GM19372 (cell line): Measurements from ENCODE around the gene ADAMTS12.

Source experiments
- ATAC-seq: cut with Tn5 transposase; IDR thresholded peaks from one replicate; pipeline ENCODE4 v1.9.1; 2021; ENCODE audit warnings: mild to moderate bottlenecking, low read depth, moderate library complexity; ENCODE audit not compliant: unreplicated experiment

Gene ADAMTS12

GRCh38 chr5:33848554-33848953 is 43.2 kb downstream of the ADAMTS12 start:
- peak; percentile 37 for ATAC-seq

DNA sequence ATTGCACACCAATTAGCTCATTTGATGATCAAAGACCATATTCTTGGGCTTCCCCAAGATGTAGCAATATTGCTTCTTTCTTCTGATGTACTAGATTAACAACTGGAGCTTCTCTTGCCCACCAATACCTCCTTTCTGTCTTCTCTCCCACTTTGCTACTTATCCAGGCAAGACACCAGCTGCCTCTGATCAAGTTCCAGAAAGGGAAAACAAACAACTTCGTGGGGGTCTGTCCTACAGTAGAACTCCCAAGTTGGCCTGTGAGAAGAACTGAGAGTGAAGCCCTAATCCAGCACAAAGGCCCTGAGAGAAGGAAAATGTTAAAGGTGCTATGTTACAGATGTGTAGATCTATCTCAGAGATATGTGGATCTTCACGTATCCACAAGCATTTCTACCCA is 44.9 kb downstream of the ADAMTS12 start:
- ATAC-seq, result no peak

DNA sequence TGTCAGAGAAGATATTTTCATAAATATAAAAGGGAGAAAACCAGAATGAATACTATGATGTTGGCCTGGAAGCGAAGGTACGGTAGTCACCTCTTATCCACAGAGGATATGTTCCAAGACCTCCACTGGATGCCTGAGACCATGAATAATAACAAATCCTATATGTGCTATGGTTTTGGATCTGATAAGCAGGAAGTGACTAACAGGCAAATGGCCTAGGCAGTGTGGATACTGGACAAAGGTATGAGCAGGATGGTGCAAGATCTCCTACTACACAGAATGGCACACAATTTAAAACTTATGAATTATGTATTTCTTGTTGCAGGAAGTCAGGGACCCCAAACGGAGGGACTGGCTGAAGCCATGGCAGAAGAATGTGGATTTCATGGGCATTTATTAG is 48.2 kb downstream of the ADAMTS12 start:
- ATAC-seq, result no peak

GRCh38 chr5:33842456-33842855 is 49.3 kb downstream of the ADAMTS12 start:
- ATAC-seq, result no peak

GRCh38 chr5:33841891-33842290 is 49.9 kb downstream of the ADAMTS12 start:
- ATAC-seq, result no peak

DNA sequence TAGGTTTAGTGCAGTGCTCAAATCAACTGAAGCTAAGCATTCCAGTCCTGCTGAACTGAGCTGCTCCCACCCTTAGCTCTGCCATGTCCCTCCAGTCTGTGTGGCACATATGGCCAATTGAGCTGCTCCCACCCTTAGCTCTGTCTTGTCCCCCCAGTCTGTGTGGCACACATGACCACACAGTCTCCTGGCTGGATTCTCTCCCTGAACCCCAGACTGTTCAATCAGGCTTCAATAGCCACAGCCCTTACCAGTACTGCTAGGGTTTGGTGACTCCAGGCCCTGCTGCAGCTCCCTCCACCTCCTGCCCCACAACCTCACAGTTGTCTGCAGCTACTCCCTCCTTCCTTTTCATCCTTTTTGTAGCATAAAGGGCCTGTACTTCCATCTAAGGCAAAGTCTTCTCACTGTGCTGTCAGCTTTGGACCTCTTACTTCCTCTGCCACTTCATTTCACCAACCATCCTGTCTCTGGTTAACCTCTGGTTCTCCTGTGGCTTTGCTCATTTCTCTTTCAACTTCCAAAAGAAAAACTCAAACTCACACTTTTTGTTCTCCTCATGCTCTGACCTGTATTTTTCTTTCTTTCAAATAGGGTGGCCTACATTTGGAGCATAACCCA is 50.8 kb downstream of the ADAMTS12 start:
- peak; percentile 58 for ATAC-seq

DNA sequence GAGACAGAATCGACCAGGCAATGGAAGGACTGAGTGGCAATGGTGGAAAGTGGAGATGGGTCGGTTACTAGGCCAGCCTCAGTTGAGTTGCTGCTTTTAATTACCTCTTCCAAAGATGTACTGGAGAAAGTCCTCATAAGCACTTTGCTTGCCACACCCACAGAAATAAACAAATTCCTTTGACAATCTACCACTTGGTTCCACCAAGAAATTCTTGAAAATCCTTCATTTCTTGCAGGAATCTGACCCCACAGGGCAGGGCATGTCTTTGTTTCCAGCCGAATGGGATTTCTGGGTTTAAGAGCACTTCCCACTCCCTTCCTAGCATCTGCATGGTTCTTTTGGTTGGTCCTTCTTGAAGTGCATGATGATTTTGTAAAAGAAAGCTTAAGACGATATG is 54.5 kb downstream of the ADAMTS12 start:
- no peak for ATAC-seq

DNA sequence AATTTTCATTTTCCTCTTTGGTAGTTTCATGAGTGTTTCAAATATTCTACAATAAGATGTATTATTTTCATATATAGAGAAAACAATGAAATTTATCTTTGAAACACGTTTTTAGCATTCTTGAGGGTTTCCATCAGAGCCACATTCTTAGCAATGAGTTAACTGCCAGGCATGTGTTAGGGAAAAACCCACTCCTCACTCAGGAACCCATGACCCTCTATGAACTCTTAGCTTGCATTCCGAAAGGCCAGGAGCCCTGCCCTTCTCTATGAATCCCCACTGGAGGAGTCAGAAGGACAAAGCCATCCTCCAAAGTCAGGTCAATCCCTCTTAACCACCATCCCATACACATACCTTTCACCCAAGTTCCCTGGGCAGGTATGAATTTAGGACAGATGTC is 57.5 kb downstream of the ADAMTS12 start:
- ATAC-seq, result no peak

DNA sequence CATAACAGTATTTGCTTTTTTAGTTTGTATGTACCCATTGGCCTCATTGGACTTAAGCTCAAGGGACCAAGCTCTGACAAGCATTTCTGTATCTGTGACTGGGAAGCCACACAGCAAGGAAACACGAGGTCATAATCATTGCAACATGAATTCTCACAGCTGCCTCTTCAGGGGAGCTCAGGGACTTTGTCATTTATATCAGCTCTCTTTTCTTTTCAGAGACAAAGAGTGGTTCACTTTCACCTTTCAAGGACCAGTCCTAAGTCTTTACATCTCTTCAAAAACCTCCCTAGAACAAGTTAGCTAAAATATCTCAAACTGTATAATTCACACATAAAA is 58.6 kb downstream of the ADAMTS12 start:
- no peak for ATAC-seq

- ATAC-seq, result no peak
These were observed 59.2 kb downstream of the ADAMTS12 start for GRCh38 chr5:33832404-33833236.

- ATAC-seq, result no peak
These were observed 60.7 kb downstream of the ADAMTS12 start for GRCh38 chr5:33831041-33831440.

- no peak for ATAC-seq
These were observed 62.4 kb downstream of the ADAMTS12 start for GRCh38 chr5:33829430-33829829.

DNA sequence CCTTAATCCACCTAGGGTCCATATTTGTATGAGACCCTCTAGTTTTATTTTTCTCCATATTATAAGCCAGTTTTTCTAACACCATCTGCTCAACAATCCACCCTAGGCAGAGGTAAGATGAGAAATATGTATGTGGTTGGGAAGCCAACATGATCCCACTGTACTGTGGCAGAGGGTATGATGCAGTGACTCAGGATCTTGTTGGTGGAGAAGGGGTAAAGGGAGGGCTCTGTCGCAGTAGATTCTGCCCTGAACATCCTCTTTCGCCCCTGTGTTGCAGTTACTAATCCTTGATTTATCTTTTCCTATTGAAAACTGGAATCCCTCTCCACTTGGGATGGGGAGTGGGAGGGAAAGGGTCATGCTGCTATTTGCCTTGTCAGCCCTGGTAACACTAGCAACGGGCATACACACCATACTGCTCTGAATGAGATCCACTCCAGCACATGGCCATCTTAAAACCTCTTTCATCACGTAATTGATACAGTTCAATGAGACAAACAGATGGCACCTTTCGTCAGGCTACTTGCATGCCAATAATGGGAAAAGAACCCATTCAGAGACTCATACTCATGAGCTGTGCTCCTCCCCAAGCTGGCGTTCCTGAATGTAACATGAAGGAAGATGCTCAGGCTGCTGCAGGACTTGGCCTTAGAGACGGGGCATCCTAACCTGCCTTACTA is 63.0 kb downstream of the ADAMTS12 start:
- no peak for ATAC-seq

DNA sequence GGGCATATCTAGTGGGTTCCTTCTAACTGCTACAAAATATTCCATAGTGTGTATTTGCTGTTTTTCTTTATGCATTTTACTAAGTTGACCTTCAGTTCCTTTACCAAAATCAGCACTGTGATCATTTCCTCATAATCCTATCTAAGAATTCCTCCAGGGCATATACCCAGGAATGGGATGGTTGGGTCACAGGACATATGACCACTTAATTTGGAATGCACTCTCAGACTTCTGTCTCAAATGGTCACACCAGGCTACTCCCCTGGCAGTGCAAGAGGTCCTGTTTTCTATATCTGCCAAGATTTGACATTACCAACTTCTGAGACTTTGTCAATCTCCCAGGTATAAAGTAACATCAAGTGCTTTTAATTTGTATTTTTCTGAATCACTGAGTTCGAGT is 63.9 kb downstream of the ADAMTS12 start:
- ATAC-seq, result no peak

GRCh38 chr5:33827018-33827707 is 64.6 kb downstream of the ADAMTS12 start:
- no peak for ATAC-seq

DNA sequence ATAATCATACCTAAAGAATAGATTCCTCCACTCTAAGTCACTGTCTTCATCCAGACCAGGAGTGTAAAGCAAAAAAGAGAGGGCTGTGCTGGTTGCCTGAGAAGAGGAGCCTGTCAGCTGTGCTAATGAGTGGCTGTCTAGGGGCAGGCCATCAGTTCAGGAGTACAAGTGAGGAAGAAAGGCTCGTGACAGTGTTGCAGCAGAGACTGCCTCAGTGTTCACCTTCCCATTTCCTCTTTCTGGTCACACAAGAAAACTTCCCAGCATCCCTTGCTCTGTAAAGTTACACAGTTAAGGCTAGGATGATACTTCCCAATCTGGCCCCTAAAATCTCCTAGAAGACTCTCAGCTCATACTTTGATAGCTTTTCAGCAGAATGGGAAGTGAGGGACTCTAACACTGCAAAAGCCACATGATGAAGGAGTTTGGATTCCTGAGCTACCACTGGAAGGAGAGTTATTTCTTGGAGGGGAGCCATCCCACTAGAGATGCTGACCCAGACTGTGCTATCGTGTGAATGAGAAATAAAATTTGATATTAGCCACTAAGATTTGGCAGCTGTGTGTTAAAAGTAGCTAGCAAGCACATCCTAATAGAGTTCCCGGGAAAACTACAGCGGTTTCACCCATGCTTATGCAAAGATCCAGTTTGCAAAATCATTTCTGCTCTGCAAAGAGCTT is 67.1 kb downstream of the ADAMTS12 start:
- no peak for ATAC-seq

- ATAC-seq, result no peak
These were observed 74.5 kb downstream of the ADAMTS12 start for GRCh38 chr5:33817301-33817700.

DNA sequence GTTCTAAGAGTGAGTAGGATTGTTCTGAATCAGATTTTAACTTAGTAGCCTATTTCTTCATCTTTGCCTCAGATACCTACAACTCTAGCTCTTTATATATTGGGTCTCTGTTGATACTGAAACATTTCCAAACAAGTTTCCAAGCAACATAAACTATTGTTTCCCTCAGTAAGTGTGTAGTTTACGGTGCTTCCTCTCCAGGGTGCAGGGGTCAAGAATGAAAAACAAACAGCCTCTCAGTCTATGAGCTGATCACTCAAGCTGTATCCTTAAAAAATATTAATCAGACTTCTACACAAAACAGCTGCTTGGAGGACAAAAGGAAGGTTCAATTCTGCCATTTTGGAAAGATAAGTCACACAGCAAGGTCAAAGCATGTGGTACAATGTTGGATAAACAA is 75.0 kb downstream of the ADAMTS12 start:
- no peak for ATAC-seq

DNA sequence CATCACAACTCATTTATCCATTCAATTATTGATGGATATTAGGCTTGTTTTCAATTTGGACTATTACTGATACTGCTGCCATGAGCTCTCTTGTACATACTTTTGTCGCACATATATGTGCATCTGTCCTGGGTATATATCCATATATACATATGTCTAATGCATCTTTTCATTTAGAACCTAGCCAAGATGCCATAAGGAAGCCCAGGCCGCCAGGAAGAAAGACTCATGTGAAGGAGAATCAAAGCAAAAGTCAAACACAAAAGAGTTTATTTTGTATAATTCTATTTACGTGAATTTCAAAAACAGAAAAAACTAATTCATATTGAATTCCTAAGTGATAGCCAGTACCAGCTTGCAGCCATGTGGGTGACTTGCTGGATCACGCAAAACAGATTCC is 79.0 kb downstream of the ADAMTS12 start:
- no peak for ATAC-seq

DNA sequence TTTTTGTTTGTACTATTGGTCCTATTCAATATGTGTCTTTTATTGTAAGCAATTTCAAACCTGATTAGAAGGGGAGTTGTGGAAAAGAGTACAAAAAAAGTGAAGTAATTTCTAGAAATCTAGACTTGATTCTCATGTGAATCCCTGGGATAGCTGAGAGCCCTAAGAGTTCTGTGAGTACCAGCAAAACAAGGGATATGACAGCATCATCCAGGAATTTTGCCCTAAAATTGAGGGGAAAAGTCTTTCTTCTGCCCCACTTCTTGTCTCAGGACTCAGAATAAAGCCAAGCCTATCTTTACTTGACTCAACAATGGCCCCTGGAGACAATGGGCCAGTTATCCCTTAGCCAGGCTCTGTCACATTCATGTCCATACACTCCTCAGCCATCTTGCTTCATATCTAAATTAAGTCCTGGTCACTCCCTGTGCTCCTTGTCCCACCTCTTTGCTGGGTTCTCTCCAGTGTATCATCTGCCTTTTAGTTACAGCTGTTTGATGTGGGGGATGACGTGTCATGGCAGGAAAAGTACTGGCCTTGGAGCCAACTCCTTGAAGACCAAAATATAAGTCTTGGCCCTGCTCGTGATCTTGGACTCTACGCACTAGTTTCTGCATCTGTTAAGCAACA is 81.2 kb downstream of the ADAMTS12 start:
- ATAC-seq, result no peak
